ENCODE data around the gene PABPN1L.

GRCh38 chr16:88855736-88856121 is 10.7 kb downstream of the PABPN1L start:
- TF ChIP-seq SUZ12 (IDR thresholded peaks at IDR 0.05; ENCODE audit: extremely low read depth, insufficient read depth, insufficient read length) (no peak), YY1 (IDR thresholded peaks at IDR 0.05; ENCODE audit: insufficient read depth, insufficient read length) (no peak)
